Testis (tissue), 3 donors: ENCODE measurements around the gene ZMYM2. TPM values are rescaled to one million over a fixed set of nuclear protein-coding genes. Genes with fewer than 3 reads are reported as not detected.

Source experiments
- DNase-seq: peaks from one replicate; pipeline ENCODE4 v3.0.0-alpha.2; 2019
- H3K27ac ChIP-seq, 2 donors: fragments of 200-600 bp; sonication (generic); one replicate each; pipeline ENCODE4 v1.5.1; 2019
- H3K27me3 ChIP-seq: fragments of 200-600 bp; sonication (generic); one replicate; pipeline ENCODE4 v1.5.1; 2019
- H3K36me3 ChIP-seq: fragments of 200-600 bp; sonication (generic); one replicate; pipeline ENCODE4 v1.5.1; 2017; ENCODE audit warnings: low read depth; ENCODE audit errors: missing control alignments
- H3K4me1 ChIP-seq: fragments of 200-600 bp; sonication (generic); one replicate; pipeline ENCODE4 v1.5.1; 2019
- H3K4me3 ChIP-seq, 2 donors: fragments of 200-600 bp; sonication (generic); one replicate each; pipeline ENCODE4 v1.5.1; 2017 to 2019
- H3K9me3 ChIP-seq: fragments of 200-600 bp; sonication (generic); one replicate; pipeline ENCODE4 v1.5.1; 2017
- POLR2A ChIP-seq: fragments of 450-650 bp; IDR thresholded peaks from one replicate; pipeline ENCODE4 v1.6.1; 2017; ENCODE audit warnings: antibody characterized with exemption, mild to moderate bottlenecking, moderate library complexity
- WGBS, 2 donors: methylation state at CpG; one replicate each; pipeline ENCODE4 v1.1.5; 2018; 5-methylcytosine and 5-hydroxymethylcytosine counted together
- intact Hi-C: fragments of 100-400 bp; cut with DNase I; formaldehyde crosslinking; loops from one replicate; pipeline ENCODE4 v1.15.1; 2023; ENCODE audit warnings: low total_unique reads
- polyA plus RNA-seq: library from polyadenylated mRNA; stranded (reverse); fragments of 350-450 nt; fragmentation: Illumina TruSeq; extraction: RNeasy Lipid Tissue Mini Kit (QIAGEN cat#74804); gene quantifications from one replicate; pipeline ENCODE4 v1.2.3, GENCODE V29; 2014; ENCODE audit warnings: low read depth, low replicate concordance; ENCODE audit not compliant: insufficient read depth
- total RNA-seq, 2 donors: library from RNA; depleted of rRNA; stranded (reverse); fragments of >200 nt; gene quantifications; one replicate each; pipeline ENCODE4 v1.2.3, GENCODE V29; 2016
- TF ChIP-seq, protein P1 (sequence below), 3 experiments: fragments of 450-650 bp in 2 of 3; fragments of 200-600 bp in 1 of 3; sonication (generic) in 1 of 3; IDR thresholded peaks; one replicate each; pipeline ENCODE4 v1.5.1; 2016 to 2019; ENCODE audit warnings: antibody characterized with exemption in 3 of 3, mild to moderate bottlenecking in 2 of 3, moderate library complexity in 1 of 3

Gene ZMYM2
- total and polyA plus RNA-seq, 3 donors from 2014 or later: 110 to 177 (median 162) TPM

- no peak for DNase-seq
- Histone ChIP-seq H3K36me3 (no peaks in the 10 kb centered on the region), H3K4me1 (peaks cover 4% of the 10 kb centered on the region), H3K9me3 (no peaks in the 10 kb centered on the region), H3K4me3 (no peak overlapping the region), H3K27me3 (no peaks in the 10 kb centered on the region), H3K27ac (no peak overlapping the region)
- intact Hi-C loops: no loop called here
- TF ChIP-seq POLR2A: no peak
- TF ChIP-seq, protein P1, sequence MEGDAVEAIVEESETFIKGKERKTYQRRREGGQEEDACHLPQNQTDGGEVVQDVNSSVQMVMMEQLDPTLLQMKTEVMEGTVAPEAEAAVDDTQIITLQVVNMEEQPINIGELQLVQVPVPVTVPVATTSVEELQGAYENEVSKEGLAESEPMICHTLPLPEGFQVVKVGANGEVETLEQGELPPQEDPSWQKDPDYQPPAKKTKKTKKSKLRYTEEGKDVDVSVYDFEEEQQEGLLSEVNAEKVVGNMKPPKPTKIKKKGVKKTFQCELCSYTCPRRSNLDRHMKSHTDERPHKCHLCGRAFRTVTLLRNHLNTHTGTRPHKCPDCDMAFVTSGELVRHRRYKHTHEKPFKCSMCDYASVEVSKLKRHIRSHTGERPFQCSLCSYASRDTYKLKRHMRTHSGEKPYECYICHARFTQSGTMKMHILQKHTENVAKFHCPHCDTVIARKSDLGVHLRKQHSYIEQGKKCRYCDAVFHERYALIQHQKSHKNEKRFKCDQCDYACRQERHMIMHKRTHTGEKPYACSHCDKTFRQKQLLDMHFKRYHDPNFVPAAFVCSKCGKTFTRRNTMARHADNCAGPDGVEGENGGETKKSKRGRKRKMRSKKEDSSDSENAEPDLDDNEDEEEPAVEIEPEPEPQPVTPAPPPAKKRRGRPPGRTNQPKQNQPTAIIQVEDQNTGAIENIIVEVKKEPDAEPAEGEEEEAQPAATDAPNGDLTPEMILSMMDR (IDR thresholded peaks at IDR 0.05): no peak
- WGBS, 2 donors: 65 to 69% methylated on average over 1 of the region's 1 CpG
These were observed 131.8 kb downstream of the ZMYM2 start for GRCh38 chr13:20090349-20090748.

DNA sequence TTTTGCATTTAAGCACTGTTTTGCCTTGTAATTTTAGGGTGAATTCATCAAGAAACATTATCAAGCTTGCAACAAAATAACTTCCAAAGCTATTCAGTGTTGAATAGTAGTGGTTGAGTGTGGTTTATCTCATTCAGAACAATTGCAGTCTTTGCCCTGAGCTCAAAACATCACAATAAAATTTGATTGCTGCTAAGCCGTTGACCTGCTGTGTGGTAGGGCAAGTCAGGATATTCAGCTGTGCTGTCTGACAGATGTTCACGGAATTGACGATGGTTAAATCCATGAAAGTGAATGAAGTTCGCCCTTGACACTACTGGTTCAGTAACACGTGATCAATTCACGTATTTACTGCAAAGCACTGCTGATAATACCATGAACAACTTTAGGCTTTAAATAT, 135.4 kb downstream of the ZMYM2 start:
- WGBS, 2 donors: 35 to 44% methylated on average over 6 of the region's 6 CpGs
- H3K4me3 ChIP-seq: no peak overlapping the region
- TF ChIP-seq POLR2A: no peak
- TF ChIP-seq, protein P1 (IDR thresholded peaks at IDR 0.05): no peak
- H3K27me3 ChIP-seq: no peaks in the 10 kb centered on the region
- H3K36me3 ChIP-seq: no peaks in the 10 kb centered on the region
- H3K27ac ChIP-seq: no peak overlapping the region
- peaks cover 4% of the 10 kb centered on the region for H3K4me1 ChIP-seq
- H3K9me3 ChIP-seq: no peaks in the 10 kb centered on the region
- intact Hi-C loops: no loop called here
- DNase-seq: no peak

GRCh38 chr13:20099319-20099718, 140.8 kb downstream of the ZMYM2 start:
- 61 to 67% methylated on average over 9 of the region's 9 CpGs for WGBS, 2 donors
- H3K4me1 ChIP-seq: peaks cover 1% of the 10 kb centered on the region
- H3K9me3 ChIP-seq: no peaks in the 10 kb centered on the region
- TF ChIP-seq POLR2A: no peak
- TF ChIP-seq, protein P1 (IDR thresholded peaks at IDR 0.05): no peak
- no peak overlapping the region for H3K27ac ChIP-seq
- DNase-seq: no peak
- H3K4me3 ChIP-seq: no peak overlapping the region
- H3K27me3 ChIP-seq: no peaks in the 10 kb centered on the region
- H3K36me3 ChIP-seq: no peaks in the 10 kb centered on the region
- intact Hi-C loops: no loop called here

GRCh38 chr13:20101467-20102316, 143.2 kb downstream of the ZMYM2 start:
- Histone ChIP-seq H3K27me3 (no peaks in the 10 kb centered on the region), H3K36me3 (no peaks in the 10 kb centered on the region), H3K9me3 (no peaks in the 10 kb centered on the region), H3K27ac (no peak overlapping the region), H3K4me1 (no peaks in the 10 kb centered on the region), H3K4me3 (no peak overlapping the region)
- TF ChIP-seq POLR2A: no peak
- TF ChIP-seq, protein P1 (IDR thresholded peaks at IDR 0.05): no peak
- intact Hi-C loops: no loop called here
- WGBS, 2 donors: 59 to 61% methylated on average over 8 of the region's 8 CpGs
- DNase-seq: no peak
